ENCODE data around the gene VAMP4. TPM values are rescaled to one million over a fixed set of nuclear protein-coding genes. Genes with fewer than 3 reads are reported as not detected.
"Not testable (repeated sequence)": the region's sequence is repeated elsewhere in the genome, so short reads cannot be mapped to it uniquely, and the experiment has no call there.

Gene VAMP4
- total RNA-seq, 2 donors from 2014 or later, result 4.9 to 5.9 TPM

GRCh38 chr1:171666114-171666769 lies 75.6 kb downstream of the VAMP4 start:
- Histone ChIP-seq H3K27me3 (no peaks in the 10 kb centered on the region), H3K4me3 (no peak overlapping the region), H3K4me1 (peaks cover 0 to 22% of the 10 kb centered on the region in 2 donors), H3K27ac (peak overlapping the region in 1 of 2 donors; percentile 42), H3K36me3 (no peaks in the 10 kb centered on the region), H3K9me3 (no peaks in the 10 kb centered on the region)
- no peak for DNase-seq (ENCODE audit: low spot score)
- no peak for TF ChIP-seq CTCF (IDR thresholded peaks at IDR 0.05)

GRCh38 chr1:171664976-171665375 lies 76.9 kb downstream of the VAMP4 start:
- H3K27ac ChIP-seq, result no peak overlapping the region
- no peaks in the 10 kb centered on the region for H3K36me3 ChIP-seq
- peaks cover 0 to 22% of the 10 kb centered on the region in 2 donors for H3K4me1 ChIP-seq
- DNase-seq (ENCODE audit: low spot score), result no peak
- H3K4me3 ChIP-seq, result no peak overlapping the region
- no peaks in the 10 kb centered on the region for H3K9me3 ChIP-seq
- no peaks in the 10 kb centered on the region for H3K27me3 ChIP-seq
- no peak for TF ChIP-seq CTCF (IDR thresholded peaks at IDR 0.05)

GRCh38 chr1:171663854-171664575 lies 77.8 kb downstream of the VAMP4 start:
- TF ChIP-seq CTCF (IDR thresholded peaks at IDR 0.05), result no peak
- no peak for DNase-seq (ENCODE audit: low spot score)
- Histone ChIP-seq H3K36me3 (no peaks in the 10 kb centered on the region), H3K4me1 (peaks cover 0 to 22% of the 10 kb centered on the region in 2 donors), H3K27ac (peak overlapping the region; percentile 17 to 41), H3K9me3 (no peaks in the 10 kb centered on the region), H3K27me3 (no peaks in the 10 kb centered on the region), H3K4me3 (no peak overlapping the region)

GRCh38 chr1:171663036-171663853 lies 78.6 kb downstream of the VAMP4 start:
- no peaks in the 10 kb centered on the region for H3K9me3 ChIP-seq
- no peak for DNase-seq (ENCODE audit: low spot score)
- peak overlapping the region; percentile 17 to 41 for H3K27ac ChIP-seq
- TF ChIP-seq CTCF (IDR thresholded peaks at IDR 0.05), result no peak
- H3K36me3 ChIP-seq, result no peaks in the 10 kb centered on the region
- H3K4me3 ChIP-seq, result no peak overlapping the region
- no peaks in the 10 kb centered on the region for H3K27me3 ChIP-seq
- peaks cover 0 to 22% of the 10 kb centered on the region in 2 donors for H3K4me1 ChIP-seq

- Histone ChIP-seq H3K4me3 (no peak overlapping the region), H3K4me1 (peaks cover 0 to 22% of the 10 kb centered on the region in 2 donors), H3K9me3 (no peaks in the 10 kb centered on the region), H3K27me3 (no peaks in the 10 kb centered on the region), H3K36me3 (no peaks in the 10 kb centered on the region), H3K27ac (no peak overlapping the region)
- no peak for TF ChIP-seq CTCF (IDR thresholded peaks at IDR 0.05)
- no peak for DNase-seq (ENCODE audit: low spot score)
These were observed 80.7 kb downstream of the VAMP4 start for GRCh38 chr1:171661076-171661650.

- Histone ChIP-seq H3K4me1 (peaks cover 0 to 37% of the 10 kb centered on the region in 2 donors), H3K27ac (peak overlapping the region in 1 of 2 donors; percentile 75)
- not testable (repeated sequence) for H3K9me3 ChIP-seq; H3K27me3 ChIP-seq; H3K4me3 ChIP-seq; H3K36me3 ChIP-seq; DNase-seq (ENCODE audit: low spot score)
These were observed 85.7 kb downstream of the VAMP4 start for GRCh38 chr1:171656206-171656605.

Measured in right atrium auricular region (tissue), 2 donors.